K562 (cell line): Measurements from ENCODE around the gene TMPRSS6. TPM values are rescaled to one million over a fixed set of nuclear protein-coding genes. Genes with fewer than 3 reads are reported as not detected.

ENCODE experiments used
- ATAC-seq: fragments of 200-7000 bp; cut with Tn5 transposase; 3 replicates; pipeline ENCODE4 v1.9.1; 2020; ENCODE audit warnings: moderate library complexity
- BruUV-seq: library from RNA; stranded (reverse); fragments of 400-500 nt; replicated peaks from 2 replicates; lab custom pipeline; 2021; lab: Mats Ljungman, UMichigan
- CTCF ChIA-PET: fragments of 300-600 bp; formaldehyde crosslinking; extraction: SDS; loops from one replicate; lab custom pipeline; 2021; ENCODE audit warnings: low intra/inter-chr PET ratio; lab: Yijun Ruan, JAX
- POLR2A ChIA-PET: fragments of 300-600, 350-650 bp; sonication (Branson Sonifier 250); formaldehyde crosslinking; extraction: SDS; loops from one replicate; lab custom pipeline; 2021; ENCODE audit warnings: antibody characterized with exemption, inconsistent platforms; lab: Yijun Ruan, JAX
- DNase-seq, 4 experiments: peaks; one replicate each; pipeline versions ENCODE4 v3.0.0 to v3.0.0-alpha.2; 2011 to 2018; ENCODE audit warnings: low spot score in 3 of 4, mixed read lengths in 3 of 4; ENCODE audit errors: extremely low read depth in 1 of 4
- FAIRE-seq: peaks from 2 replicates; lab custom pipeline; 2011; peaks lifted over from hg19 to GRCh38; lab: Jason Lieb, UNC
- H2AFZ ChIP-seq: 2 replicates; pipeline ENCODE4 v1.6.0; 2011; ENCODE audit warnings: low read depth, low read length, control low read depth, inconsistent platforms
- H3K27ac ChIP-seq: fragments of 200-600 bp; 3 replicates; pipeline ENCODE4 v1.8.0; 2011; ENCODE audit warnings: low read depth, mild to moderate bottlenecking, control low read depth, inconsistent platforms, low read length, moderate library complexity, mixed read lengths; ENCODE audit errors: extremely low read depth
- H3K27me3 ChIP-seq, 2 experiments: fragments of 300-600 bp in 1 of 2; 2 replicates in 1 of 2; 3 replicates in 1 of 2; pipeline versions ENCODE4 v1.6.0 to v1.8.0; 2011; ENCODE audit warnings: inconsistent platforms in 2 of 2, low read length in 2 of 2, mild to moderate bottlenecking in 1 of 2, mixed read lengths in 1 of 2, moderate library complexity in 1 of 2; ENCODE audit not compliant: control insufficient read depth in 2 of 2, insufficient read depth in 2 of 2
- H3K36me3 ChIP-seq: fragments of 300-600 bp; 3 replicates; pipeline ENCODE4 v1.8.0; 2011; ENCODE audit warnings: mild to moderate bottlenecking, low read length, inconsistent platforms; ENCODE audit not compliant: control insufficient read depth, insufficient read depth
- H3K4me1 ChIP-seq, 2 experiments: fragments of 200-600 bp in 1 of 2; replicated peaks in 1 of 2; 2 replicates in 1 of 2; 3 replicates in 1 of 2; pipeline versions ENCODE4 v1.5.1 to v1.8.0; 2011; ENCODE audit warnings: inconsistent platforms in 2 of 2, low read length in 2 of 2, mild to moderate bottlenecking in 1 of 2, mixed read lengths in 1 of 2, moderate library complexity in 1 of 2; ENCODE audit not compliant: control insufficient read depth in 2 of 2, insufficient read depth in 2 of 2
- H3K4me2 ChIP-seq: 2 replicates; pipeline ENCODE4 v1.6.1; 2011; ENCODE audit warnings: low read length, control low read depth, inconsistent platforms, mixed read lengths; ENCODE audit not compliant: insufficient read depth
- H3K4me3 ChIP-seq: fragments of 200-600 bp; sonication (generic), shearing (Covaris generic); 2 replicates; pipeline ENCODE4 v1.5.1; 2016; ENCODE audit warnings: control low read depth, inconsistent platforms
- H3K79me2 ChIP-seq: fragments of 200-600 bp; 3 replicates; pipeline ENCODE4 v1.8.0; 2011; ENCODE audit warnings: low read length, inconsistent platforms; ENCODE audit not compliant: control insufficient read depth, insufficient read depth
- H3K9ac ChIP-seq, 2 experiments: 2 replicates each; pipeline versions ENCODE4 v1.6.0 to v1.6.1; 2011; ENCODE audit warnings: low read depth in 2 of 2, low read length in 2 of 2, control low read depth in 1 of 2, inconsistent platforms in 1 of 2, mild to moderate bottlenecking in 1 of 2, mixed read lengths in 1 of 2; ENCODE audit not compliant: insufficient read depth in 1 of 2
- H3K9me1 ChIP-seq: one replicate; pipeline ENCODE4 v1.6.0; 2011; ENCODE audit warnings: inconsistent platforms, mild to moderate bottlenecking, low read length, moderate library complexity; ENCODE audit not compliant: control insufficient read depth, insufficient read depth
- H3K9me3 ChIP-seq: replicated peaks from 2 replicates; pipeline ENCODE4 v1.5.1; 2011; ENCODE audit warnings: low read depth, low read length, inconsistent platforms; ENCODE audit not compliant: control insufficient read depth, insufficient read depth
- H4K20me1 ChIP-seq: replicated peaks from 2 replicates; pipeline ENCODE4 v1.6.1; 2011; ENCODE audit warnings: low read length, inconsistent platforms, mixed read lengths; ENCODE audit not compliant: control insufficient read depth, insufficient read depth
- ARID3B ChIP-seq: fragments of 250-450 bp; sonication (Bioruptor Pico); IDR thresholded peaks from 2 replicates; pipeline ENCODE4 v1.4.0; 2020; ENCODE audit warnings: borderline replicate concordance
- FOXP4 ChIP-seq: sonication (generic); formaldehyde crosslinking; IDR thresholded peaks from 2 replicates; pipeline ENCODE4 v1.8.0; 2022; ENCODE audit warnings: mild to moderate bottlenecking, missing genetic modification reagents, borderline replicate concordance
- KLF10 ChIP-seq: fragments of 250-450 bp; sonication (Bioruptor Pico); IDR thresholded peaks from 2 replicates; pipeline ENCODE4 v1.6.1; 2021; ENCODE audit warnings: matching md5 sums
- LCOR ChIP-seq: sonication (generic); formaldehyde crosslinking; IDR thresholded peaks from 2 replicates; pipeline ENCODE4 v1.8.0; 2022; ENCODE audit warnings: mild to moderate bottlenecking, missing genetic modification reagents
- NONO ChIP-seq, 2 experiments: fragments of 200-400 bp in 1 of 2; fragments of 450-650 bp in 1 of 2; formaldehyde crosslinking in 1 of 2; IDR thresholded peaks; 2 replicates each; pipeline ENCODE4 v1.6.1; 2017; ENCODE audit warnings: low read depth in 2 of 2, mild to moderate bottlenecking in 2 of 2, moderate library complexity in 2 of 2, low read length in 1 of 2
- PBX2 ChIP-seq, 2 experiments: IDR thresholded peaks in 1 of 2; conservative IDR thresholded peaks in 1 of 2; 2 replicates each; pipeline ENCODE4 v1.6.1; 2016; ENCODE audit warnings: low read depth in 2 of 2, mild to moderate bottlenecking in 1 of 2, missing compliant biosample characterization in 1 of 2, missing genetic modification characterization in 1 of 2, moderate library complexity in 1 of 2
- POLR2AphosphoS5 ChIP-seq: IDR thresholded peaks from 2 replicates; pipeline ENCODE4 v1.6.1; 2011; ENCODE audit warnings: mild to moderate bottlenecking, low read depth, low read length, moderate library complexity; ENCODE audit not compliant: control insufficient read depth, insufficient read depth
- SMAD3 ChIP-seq: fragments of 450-650 bp; formaldehyde crosslinking; conservative IDR thresholded peaks from 2 replicates; pipeline ENCODE4 v1.4.0; 2020; ENCODE audit warnings: mild to moderate bottlenecking
- ZNF23 ChIP-seq: fragments of 250-450 bp; sonication (Bioruptor Pico); IDR thresholded peaks from 2 replicates; pipeline ENCODE4 v1.4.0; 2020; ENCODE audit warnings: mild to moderate bottlenecking
- ZNF699 ChIP-seq: fragments of 250-450 bp; sonication (Bioruptor Pico); IDR thresholded peaks from 2 replicates; pipeline ENCODE4 v1.8.0; 2021; ENCODE audit warnings: mild to moderate bottlenecking, moderate library complexity; ENCODE audit not compliant: insufficient replicate concordance
- ZNF785 ChIP-seq: fragments of 250-450 bp; sonication (Bioruptor Pico); IDR thresholded peaks from 2 replicates; pipeline ENCODE4 v1.4.0; 2020; ENCODE audit warnings: mild to moderate bottlenecking
- ZZZ3 ChIP-seq: fragments of 450-650 bp; IDR thresholded peaks from 2 replicates; pipeline ENCODE4 v1.6.1; 2016; ENCODE audit warnings: antibody characterized with exemption, mild to moderate bottlenecking, moderate library complexity
- WGBS: fragments of 100-300 bp; shearing (Covaris generic); methylation state at CpG from one replicate; pipeline ENCODE4 v1.1.6; 2016; ENCODE audit warnings: low coverage, mixed read lengths; ENCODE audit not compliant: insufficient coverage; ENCODE audit errors: missing lambda C conversion rate; 5-methylcytosine and 5-hydroxymethylcytosine counted together
- in situ Hi-C: fragments of 300-500 bp; cut with MboI; formaldehyde crosslinking; loops from 4 replicates; pipeline ENCODE4 v1.15.0; 2018; ENCODE audit warnings: inconsistent platforms, mixed read lengths
- intact Hi-C: fragments of 100-400 bp; cut with micrococcal nuclease; formaldehyde crosslinking; loops from 2 replicates; pipeline ENCODE4 v1.14.2; 2022
- polyA plus RNA-seq, 8 experiments: library from polyadenylated mRNA; depleted of rRNA in 4 of 8; stranded (reverse) in 5 of 8; unstranded in 3 of 8; fragments of >200 nt; fragmentation: Nextera tagmentation in 2 of 8; fragmentation: Illumina TruSeq in 1 of 8; extraction: Ambion mirVana in 2 of 8; extraction: Trizol in 1 of 8; gene quantifications; 2 replicates each; pipeline versions ENCODE4 v1.2.1 to v1.2.3, GENCODE V29; 2011 to 2014; ENCODE audit warnings: inconsistent platforms in 1 of 8, missing spikeins in 1 of 8
- total RNA-seq, 7 experiments: library from RNA; depleted of rRNA in 6 of 7; stranded (reverse); fragments of >200 nt in 6 of 7; fragmentation: Illumina TruSeq in 2 of 7; extraction: Trizol in 2 of 7; gene quantifications; 2 replicates each; pipeline versions ENCODE4 v1.2.1 to v1.2.3, GENCODE V29; 2011 to 2021; ENCODE audit warnings: low replicate concordance in 1 of 7
- TF ChIP-seq, protein P1 (sequence below): sonication (generic); formaldehyde crosslinking; IDR thresholded peaks from 2 replicates; pipeline ENCODE4 v1.8.0; 2022; ENCODE audit warnings: mild to moderate bottlenecking, missing genetic modification reagents

The TMPRSS6 gene
- total and polyA plus RNA-seq, 9 of the 15 experiments (the other 6 are each of a cell fraction or from before 2014, with no cell fraction given): 0.03 TPM; not detected in 8

DNA sequence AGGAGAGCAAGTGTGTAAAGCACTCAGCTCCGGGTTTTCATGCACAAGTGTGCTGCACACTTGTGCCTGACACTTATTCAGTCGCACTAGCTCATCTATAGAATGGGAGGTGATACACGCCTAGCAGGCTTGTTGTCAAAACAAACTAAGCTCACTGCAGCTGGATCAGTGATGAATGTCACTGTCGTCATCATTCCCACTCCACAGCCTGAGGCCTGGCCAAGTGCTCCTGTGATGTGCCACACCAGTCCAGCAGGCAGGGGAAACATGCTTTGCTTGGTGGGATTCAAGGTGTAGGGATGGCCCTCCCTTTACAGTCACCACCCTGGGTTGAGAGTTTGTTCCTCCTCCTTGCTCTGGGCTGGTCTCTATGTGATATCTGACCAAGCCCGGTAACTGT, 83.2 kb downstream of the TMPRSS6 start:
- in situ Hi-C loops (no loop called here), intact Hi-C loops (no loop called here)
- Histone ChIP-seq H3K79me2 (peaks cover 14% of the 10 kb centered on the region), H3K4me2 (no peak overlapping the region), H3K4me3 (no peak overlapping the region), H2AFZ (no peak overlapping the region), H3K9me3 (no peaks in the 10 kb centered on the region), H3K36me3 (peaks cover 62% of the 10 kb centered on the region; the same call in 2 of the 3 replicates), H3K27me3 (no peaks in the 10 kb centered on the region), H4K20me1 (no peaks in the 10 kb centered on the region), H3K27ac (no peak overlapping the region), H3K9ac (no peak overlapping the region), H3K9me1 (no peaks in the 10 kb centered on the region), H3K4me1 (peaks cover 0 to 19% of the 10 kb centered on the region in 2 experiments; a peak in 3 of 5 replicates)
- FAIRE-seq (no peak), ATAC-seq (no peak), DNase-seq (no peak)
- POLR2A ChIA-PET: interaction anchor here (0.6 to 1.5 kb wide), 3 partner anchors 9 to 246 kb away, joined by 3 to 4 read pairs (median 4); no protein-coding TSS in a partner anchor
- no TSS peak for BruUV-seq
- CTCF ChIA-PET: no interaction called here
- WGBS: 91% methylated on average over 5 of the region's 5 CpGs
- TF ChIP-seq PBX2 (CRISPR knock-in tag; IDR thresholded peaks at IDR 0.05; ENCODE audit: low read depth): no peak
- TF ChIP-seq PBX2 (tag; conservative IDR thresholded peaks at IDR 0.05; ENCODE audit: low read depth): no peak
- no peak for TF ChIP-seq ZNF785
- no peak for TF ChIP-seq SMAD3 (CRISPR knock-in tag)
- no peak for TF ChIP-seq FOXP4
- no peak for TF ChIP-seq ZNF23
- TF ChIP-seq ZNF699 (CRISPR knock-in tag): no peak
- TF ChIP-seq ARID3B (CRISPR knock-in tag): no peak
- TF ChIP-seq LCOR: no peak
- no peak for TF ChIP-seq KLF10 (CRISPR knock-in tag)
- no peak for TF ChIP-seq ZZZ3
- no peak for TF ChIP-seq NONO (IDR thresholded peaks at IDR 0.05; ENCODE audit: low read depth in 2 of 2, low read length in 1 of 2)
- TF ChIP-seq POLR2AphosphoS5: no peak
- TF ChIP-seq, protein P1, sequence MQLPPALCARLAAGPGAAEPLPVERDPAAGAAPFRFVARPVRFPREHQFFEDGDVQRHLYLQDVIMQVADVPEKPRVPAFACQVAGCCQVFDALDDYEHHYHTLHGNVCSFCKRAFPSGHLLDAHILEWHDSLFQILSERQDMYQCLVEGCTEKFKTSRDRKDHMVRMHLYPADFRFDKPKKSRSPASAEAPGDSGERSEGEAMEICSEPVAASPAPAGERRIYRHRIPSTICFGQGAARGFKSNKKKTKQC (CRISPR knock-in tag): no peak
